ENCODE data around the gene BICDL2. TPM values are rescaled to one million over a fixed set of nuclear protein-coding genes. Genes with fewer than 3 reads are reported as not detected.

BICDL2 gene
- polyA plus RNA-seq, 1 of the 3 experiments (the other 2 are of a cell fraction) = not detected

- H4K20me1 ChIP-seq (ENCODE audit: insufficient read depth) = no peaks in the 10 kb centered on the region; the same call in 1 of the 2 replicates
- H3K9ac ChIP-seq = no peak overlapping the region
- no peaks in the 10 kb centered on the region for H3K36me3 ChIP-seq (replicated peaks in 1 of 2; ENCODE audit: control insufficient read depth in 1 of 2, insufficient read depth in 2 of 2, low read length in 1 of 2)
- no peak overlapping the region for H3K27ac ChIP-seq (ENCODE audit: low read depth in 2 of 2, low read length in 1 of 2)
- H3F3A ChIP-seq (replicated peaks; ENCODE audit: insufficient read depth) = peaks cover under 1% of the 10 kb centered on the region
- CTCF ChIA-PET = interaction anchor here (1.3 to 9.8 kb wide), 7 partner anchors 6 to 75 kb away, joined by 3 to 141 read pairs (median 16); partner anchors contain the start of genes CLDN6, HCFC1R1, MMP25 and THOC6
- no peak for DNase-seq
- no peaks in the 10 kb centered on the region for H3K9me3 ChIP-seq
- no peaks in the 10 kb centered on the region for H3K4me1 ChIP-seq (ENCODE audit: control insufficient read depth in 1 of 2, insufficient read depth in 2 of 2, low read depth in 1 of 2, low read length in 1 of 2)
- peaks cover 93% of the 10 kb centered on the region for H3K27me3 ChIP-seq (ENCODE audit: insufficient read depth)
- H3K4me2 ChIP-seq = peak overlapping the region; percentile 55; the same call in 1 of the 2 replicates
- H3K79me2 ChIP-seq (ENCODE audit: insufficient read depth) = no peaks in the 10 kb centered on the region
- no peaks in the 10 kb centered on the region for H3K9me2 ChIP-seq
- no peak overlapping the region for H2AFZ ChIP-seq (ENCODE audit: low read depth)
- 3% methylated on average over 17 of the region's 40 CpGs for WGBS (ENCODE audit: low lambda C conversion rate)
- H3K4me3 ChIP-seq (ENCODE audit: low read depth in 2 of 2, low read length in 1 of 2) = no peak overlapping the region
- TF ChIP-seq USF2 (IDR thresholded peaks at IDR 0.05; ENCODE audit: borderline replicate concordance, low read depth, low read length) (no peak), POLR2AphosphoS5 (IDR thresholded peaks at IDR 0.05; ENCODE audit: low read depth, low read length) (no peak), MAX (IDR thresholded peaks at IDR 0.05; ENCODE audit: low read depth) (no peak), MXI1 (IDR thresholded peaks at IDR 0.05; ENCODE audit: low read depth, low read length) (no peak), EZH2phosphoT487 (IDR thresholded peaks at IDR 0.05; ENCODE audit: borderline replicate concordance, low read depth) (peak; percentile 65; the same call in 1 of the 2 replicates), JUND (IDR thresholded peaks at IDR 0.05) (no peak)
- POLR2A ChIA-PET = no interaction called here
Measured at GRCh38 chr16:3035972-3036725, 595 bp downstream of the BICDL2 start.

- CTCF ChIA-PET = interaction anchor here (0.8 to 9.8 kb wide), 12 partner anchors 7 to 127 kb away, joined by 3 to 141 read pairs (median 4); partner anchors contain the start of genes CLDN6, HCFC1R1, IL32 and MMP25
- WGBS (ENCODE audit: low lambda C conversion rate) = 37% methylated on average over 16 of the region's 19 CpGs
- Histone ChIP-seq H2AFZ (ENCODE audit: low read depth) (no peak overlapping the region), H3K9me2 (no peaks in the 10 kb centered on the region), H3K36me3 (replicated peaks in 1 of 2; ENCODE audit: control insufficient read depth in 1 of 2, insufficient read depth in 2 of 2, low read length in 1 of 2) (no peaks in the 10 kb centered on the region), H3K9ac (no peak overlapping the region), H3K9me3 (no peaks in the 10 kb centered on the region), H3K27ac (ENCODE audit: low read depth in 2 of 2, low read length in 1 of 2) (no peak overlapping the region), H3K4me1 (ENCODE audit: control insufficient read depth in 1 of 2, insufficient read depth in 2 of 2, low read depth in 1 of 2, low read length in 1 of 2) (no peaks in the 10 kb centered on the region), H4K20me1 (ENCODE audit: insufficient read depth) (no peaks in the 10 kb centered on the region; the same call in 1 of the 2 replicates), H3K4me3 (ENCODE audit: low read depth in 2 of 2, low read length in 1 of 2) (no peak overlapping the region), H3K79me2 (ENCODE audit: insufficient read depth) (no peaks in the 10 kb centered on the region), H3K4me2 (no peak overlapping the region), H3F3A (replicated peaks; ENCODE audit: insufficient read depth) (peaks cover 5% of the 10 kb centered on the region), H3K27me3 (ENCODE audit: insufficient read depth) (peaks cover 86% of the 10 kb centered on the region)
- POLR2A ChIA-PET = interaction anchor here (0.7 kb wide), 1 partner anchor 13 kb away, joined by 3 read pairs; no protein-coding TSS in a partner anchor
- no peak for DNase-seq
- TF ChIP-seq RAD21 (IDR thresholded peaks at IDR 0.05; ENCODE audit: low read length) = no peak
- no peak for TF ChIP-seq EZH2phosphoT487 (IDR thresholded peaks at IDR 0.05; ENCODE audit: borderline replicate concordance, low read depth)
- no peak for TF ChIP-seq MAX (IDR thresholded peaks at IDR 0.05; ENCODE audit: low read depth)
- TF ChIP-seq TEAD4 (IDR thresholded peaks at IDR 0.05; ENCODE audit: borderline replicate concordance, insufficient read depth) = no peak
- TF ChIP-seq RXRA (IDR thresholded peaks at IDR 0.05; ENCODE audit: borderline replicate concordance, low read depth) = no peak
- no peak for TF ChIP-seq SIN3A (IDR thresholded peaks at IDR 0.05; ENCODE audit: borderline replicate concordance, low read depth, low read length)
- no peak for TF ChIP-seq TAF1 (IDR thresholded peaks at IDR 0.05; ENCODE audit: borderline replicate concordance, low read depth, low read length)
- no peak for TF ChIP-seq USF1 (IDR thresholded peaks at IDR 0.05; ENCODE audit: borderline replicate concordance, low read depth)
- TF ChIP-seq ZBTB33 (IDR thresholded peaks at IDR 0.05; ENCODE audit: borderline replicate concordance, low read depth) = no peak
- no peak for TF ChIP-seq REST (IDR thresholded peaks at IDR 0.05; ENCODE audit: low read depth, low read length)
- TF ChIP-seq JUND (IDR thresholded peaks at IDR 0.05) = no peak
- TF ChIP-seq CHD2 (IDR thresholded peaks at IDR 0.05; ENCODE audit: low read length, partially characterized antibody) = no peak
- TF ChIP-seq ELF1 (IDR thresholded peaks at IDR 0.05) = no peak
Measured at GRCh38 chr16:3035289-3035971, 1.3 kb downstream of the BICDL2 start.

All from SK-N-SH (cell line).